Peyer's patch (tissue), 4 donors: Measurements from ENCODE around the gene GPC5. TPM values are rescaled to one million over a fixed set of nuclear protein-coding genes. Genes with fewer than 3 reads are reported as not detected.

ENCODE experiments used
- DNase-seq, 3 donors: peaks; one replicate each; pipeline ENCODE4 v3.0.0-alpha.2; 2017 to 2019
- H3K27ac ChIP-seq, 4 donors: fragments of 200-600 bp; sonication (generic); one replicate each; pipeline ENCODE4 v1.5.1; 2016 to 2019
- H3K27me3 ChIP-seq, 2 donors: fragments of 200-600 bp; sonication (generic); one replicate each; pipeline ENCODE4 v1.5.1; 2019
- H3K36me3 ChIP-seq, 3 donors: fragments of 200-600 bp; sonication (generic); one replicate each; pipeline ENCODE4 v1.5.1; 2016 to 2019
- H3K4me1 ChIP-seq, 4 donors: fragments of 200-600 bp; sonication (generic); one replicate each; pipeline ENCODE4 v1.5.1; 2016 to 2019
- H3K4me3 ChIP-seq, 4 donors: fragments of 200-600 bp; sonication (generic); 1 replicate in 3 of 4; 2 replicates in 1 of 4; pipeline ENCODE4 v1.5.1; 2016 to 2019; ENCODE audit warnings: mild to moderate bottlenecking in 1 of 4
- H3K9me3 ChIP-seq, 4 donors: fragments of 200-600 bp; sonication (generic); one replicate each; pipeline ENCODE4 v1.5.1; 2016 to 2019; ENCODE audit warnings: mild to moderate bottlenecking in 1 of 4
- POLR2A ChIP-seq, 2 donors: fragments of 450-650 bp; IDR thresholded peaks; one replicate each; pipeline ENCODE4 v1.5.1; 2017; ENCODE audit warnings: antibody characterized with exemption in 2 of 2, mild to moderate bottlenecking in 2 of 2, moderate library complexity in 2 of 2
- total RNA-seq, 4 donors: library from RNA; depleted of rRNA; stranded (reverse); fragments of >200 nt; gene quantifications; one replicate each; pipeline ENCODE4 v1.1.0, GENCODE V29; 2016
- TF ChIP-seq, protein P1 (sequence below), 6 experiments: fragments of 450-650 bp in 4 of 6; fragments of 200-600 bp in 2 of 6; sonication (generic) in 1 of 6; IDR thresholded peaks; one replicate each; pipeline ENCODE4 v1.5.1; 2017 to 2019; ENCODE audit warnings: antibody characterized with exemption in 6 of 6, mild to moderate bottlenecking in 3 of 6, moderate library complexity in 1 of 6

The GPC5 gene
- total RNA-seq, 4 donors from 2014 or later = 4.1 TPM; not detected in 3

DNA sequence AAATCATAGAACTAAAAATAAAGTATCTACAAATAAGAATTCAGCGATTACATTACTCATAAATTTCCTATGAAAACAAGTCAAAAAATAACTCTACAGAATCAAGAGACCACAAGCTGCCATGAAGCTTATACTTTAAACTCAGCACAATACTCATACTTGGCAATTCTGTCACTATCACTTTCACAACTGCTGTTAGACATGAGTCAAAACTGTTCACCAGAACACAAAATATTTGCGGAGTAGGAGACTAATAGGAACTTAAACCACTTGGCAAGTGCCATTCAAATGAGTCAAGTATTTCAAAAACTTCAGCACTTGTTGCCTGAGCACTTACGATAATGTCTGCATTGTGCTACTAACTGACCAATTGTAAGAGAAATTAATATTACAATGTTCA is 1440.4 kb downstream of the GPC5 start:
- no peaks in the 10 kb centered on the region for H3K27me3 ChIP-seq
- H3K9me3 ChIP-seq = no peaks in the 10 kb centered on the region
- DNase-seq = no peak
- no peak overlapping the region for H3K27ac ChIP-seq
- H3K36me3 ChIP-seq = no peaks in the 10 kb centered on the region
- TF ChIP-seq POLR2A (IDR thresholded peaks at IDR 0.05) = no peak
- TF ChIP-seq, protein P1, sequence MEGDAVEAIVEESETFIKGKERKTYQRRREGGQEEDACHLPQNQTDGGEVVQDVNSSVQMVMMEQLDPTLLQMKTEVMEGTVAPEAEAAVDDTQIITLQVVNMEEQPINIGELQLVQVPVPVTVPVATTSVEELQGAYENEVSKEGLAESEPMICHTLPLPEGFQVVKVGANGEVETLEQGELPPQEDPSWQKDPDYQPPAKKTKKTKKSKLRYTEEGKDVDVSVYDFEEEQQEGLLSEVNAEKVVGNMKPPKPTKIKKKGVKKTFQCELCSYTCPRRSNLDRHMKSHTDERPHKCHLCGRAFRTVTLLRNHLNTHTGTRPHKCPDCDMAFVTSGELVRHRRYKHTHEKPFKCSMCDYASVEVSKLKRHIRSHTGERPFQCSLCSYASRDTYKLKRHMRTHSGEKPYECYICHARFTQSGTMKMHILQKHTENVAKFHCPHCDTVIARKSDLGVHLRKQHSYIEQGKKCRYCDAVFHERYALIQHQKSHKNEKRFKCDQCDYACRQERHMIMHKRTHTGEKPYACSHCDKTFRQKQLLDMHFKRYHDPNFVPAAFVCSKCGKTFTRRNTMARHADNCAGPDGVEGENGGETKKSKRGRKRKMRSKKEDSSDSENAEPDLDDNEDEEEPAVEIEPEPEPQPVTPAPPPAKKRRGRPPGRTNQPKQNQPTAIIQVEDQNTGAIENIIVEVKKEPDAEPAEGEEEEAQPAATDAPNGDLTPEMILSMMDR (IDR thresholded peaks at IDR 0.05) = no peak
- H3K4me3 ChIP-seq = no peak overlapping the region
- H3K4me1 ChIP-seq = peaks cover 0 to 4% (median 0%) of the 10 kb centered on the region in 4 donors

DNA sequence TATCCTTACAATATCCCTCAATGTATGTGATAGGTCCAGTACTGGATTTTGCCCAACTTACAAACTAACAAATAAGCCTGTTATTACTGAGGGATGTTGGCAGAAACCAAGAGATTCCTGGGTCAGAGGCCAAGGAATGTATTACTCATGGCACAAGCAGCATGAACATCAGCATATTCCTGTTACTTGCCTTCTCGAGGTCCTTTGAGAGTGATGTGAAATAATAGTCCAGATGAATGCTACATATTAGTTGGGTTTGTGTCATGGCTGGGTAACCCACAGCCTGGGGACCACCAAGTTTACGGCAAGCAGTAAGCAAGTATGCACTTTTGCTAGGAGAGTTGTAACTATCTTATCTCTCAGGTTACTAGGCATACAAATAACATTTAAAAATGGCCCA is 1443.7 kb downstream of the GPC5 start:
- H3K36me3 ChIP-seq = no peaks in the 10 kb centered on the region
- no peak overlapping the region for H3K4me3 ChIP-seq
- no peak for DNase-seq
- no peaks in the 10 kb centered on the region for H3K9me3 ChIP-seq
- no peak for TF ChIP-seq POLR2A (IDR thresholded peaks at IDR 0.05)
- TF ChIP-seq, protein P1 (IDR thresholded peaks at IDR 0.05) = no peak
- H3K4me1 ChIP-seq = peaks cover 0 to 4% (median 0%) of the 10 kb centered on the region in 4 donors
- no peak overlapping the region for H3K27ac ChIP-seq
- no peaks in the 10 kb centered on the region for H3K27me3 ChIP-seq

GRCh38 chr13:92843549-92843948 is 1445.1 kb downstream of the GPC5 start:
- Histone ChIP-seq H3K27me3 (no peaks in the 10 kb centered on the region), H3K27ac (no peak overlapping the region), H3K4me1 (peaks cover 0 to 4% (median 0%) of the 10 kb centered on the region in 4 donors), H3K36me3 (no peaks in the 10 kb centered on the region), H3K4me3 (no peak overlapping the region), H3K9me3 (no peaks in the 10 kb centered on the region)
- no peak for DNase-seq
- TF ChIP-seq POLR2A (IDR thresholded peaks at IDR 0.05) = no peak
- TF ChIP-seq, protein P1 (IDR thresholded peaks at IDR 0.05) = no peak

DNA sequence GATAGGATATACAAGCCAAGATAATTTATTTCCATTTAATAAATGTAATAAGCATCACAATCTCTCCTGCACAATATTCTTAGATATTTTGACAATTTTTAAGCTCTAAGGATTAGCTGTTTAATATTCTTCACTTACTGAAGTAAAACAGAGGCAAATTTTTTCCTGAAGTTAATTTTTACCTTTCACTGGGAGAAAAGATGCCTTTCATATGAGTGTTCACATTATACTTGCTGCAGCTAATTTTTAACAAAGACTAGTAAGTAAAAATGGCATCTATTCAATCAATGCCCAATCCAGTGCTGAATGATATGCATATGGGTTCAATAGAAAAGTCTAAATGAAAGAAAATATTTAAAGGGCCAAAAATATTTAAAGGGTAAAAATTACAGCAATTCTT is 1451.0 kb downstream of the GPC5 start:
- Histone ChIP-seq H3K4me3 (no peak overlapping the region), H3K4me1 (no peaks in the 10 kb centered on the region), H3K27ac (no peak overlapping the region), H3K27me3 (no peaks in the 10 kb centered on the region), H3K9me3 (no peaks in the 10 kb centered on the region), H3K36me3 (no peaks in the 10 kb centered on the region)
- TF ChIP-seq, protein P1 (IDR thresholded peaks at IDR 0.05) = no peak
- no peak for TF ChIP-seq POLR2A (IDR thresholded peaks at IDR 0.05)
- no peak for DNase-seq

DNA sequence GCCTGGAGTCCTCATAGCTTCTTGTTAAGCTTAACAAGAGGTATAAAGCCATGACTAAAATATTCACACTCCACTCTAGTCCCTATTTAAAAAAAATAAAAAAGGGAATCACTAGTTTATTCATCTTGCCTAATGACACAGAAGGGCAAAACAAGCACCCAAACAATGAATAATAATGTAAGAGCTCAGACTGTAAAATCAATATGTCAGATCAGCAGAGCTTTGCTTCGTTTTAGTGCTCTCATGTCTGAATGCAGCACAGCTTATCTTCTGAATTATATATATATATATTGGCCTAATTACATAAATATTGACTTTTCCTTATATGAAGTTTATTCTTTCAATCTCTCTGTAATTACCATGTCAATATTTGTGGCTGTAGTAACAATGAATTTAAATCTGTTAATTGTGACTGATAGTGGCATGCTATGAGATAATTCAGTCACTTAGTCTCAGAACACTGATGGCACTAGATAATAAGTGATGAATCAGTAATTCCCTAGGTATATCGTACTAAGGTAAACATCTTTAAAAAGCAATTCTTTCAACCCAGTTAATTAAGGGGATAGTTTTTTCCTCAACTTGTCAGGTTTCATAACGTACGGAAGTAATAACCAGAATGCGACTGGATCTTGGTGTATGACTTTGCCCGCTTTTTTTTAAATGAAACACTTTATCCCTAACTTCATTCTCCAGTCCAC is 1466.3 kb downstream of the GPC5 start:
- no peaks in the 10 kb centered on the region for H3K9me3 ChIP-seq
- TF ChIP-seq, protein P1 (IDR thresholded peaks at IDR 0.05) = no peak
- H3K27me3 ChIP-seq = no peaks in the 10 kb centered on the region
- no peaks in the 10 kb centered on the region for H3K36me3 ChIP-seq
- DNase-seq = no peak
- H3K4me3 ChIP-seq = no peak overlapping the region
- no peaks in the 10 kb centered on the region for H3K4me1 ChIP-seq
- H3K27ac ChIP-seq = no peak overlapping the region
